HEK293 (cell line): ENCODE data around the gene CFAP45.

ENCODE experiments used
- CTCF ChIA-PET: fragments of 350-600 bp; formaldehyde crosslinking; extraction: SDS; loops from one replicate; lab custom pipeline; 2021; ENCODE audit warnings: antibody characterized with exemption; lab: Yijun Ruan, JAX
- POLR2A ChIA-PET: fragments of 300-600 bp; formaldehyde crosslinking; extraction: SDS; loops from one replicate; lab custom pipeline; 2020; ENCODE audit warnings: antibody characterized with exemption, inconsistent platforms; lab: Yijun Ruan, JAX
- H3K27ac ChIP-seq: fragments of 200-500 bp; sonication (Bioruptor generic); 2 replicates; pipeline ENCODE4 v1.5.1; 2014; ENCODE audit warnings: low read depth, low read length, control low read depth, inconsistent platforms; ENCODE audit errors: extremely low read depth
- H3K36me3 ChIP-seq, 2 experiments: fragments of 200-500 bp in 1 of 2; sonication (Bioruptor generic) in 1 of 2; 1 replicate in 1 of 2; 2 replicates in 1 of 2; pipeline ENCODE4 v1.5.1; 2014 to 2017; ENCODE audit warnings: inconsistent platforms in 2 of 2, low read length in 2 of 2; ENCODE audit not compliant: control insufficient read depth in 2 of 2, insufficient read depth in 1 of 2
- H3K4me1 ChIP-seq: fragments of 200-500 bp; sonication (Bioruptor generic); 2 replicates; pipeline ENCODE4 v1.5.1; 2014; ENCODE audit warnings: mild to moderate bottlenecking, low read length, inconsistent platforms; ENCODE audit not compliant: control insufficient read depth, insufficient read depth
- H3K4me3 ChIP-seq: 2 replicates; pipeline ENCODE4 v1.5.1; 2011; ENCODE audit warnings: low read depth, mild to moderate bottlenecking, control low read depth, low read length, moderate library complexity
- H3K9me3 ChIP-seq: fragments of 200-500 bp; sonication (Bioruptor generic); 2 replicates; pipeline ENCODE4 v1.5.1; 2014; ENCODE audit warnings: low read depth, low read length, inconsistent platforms; ENCODE audit not compliant: control insufficient read depth, insufficient read depth
- GFI1B ChIP-seq: fragments of 450-650 bp; formaldehyde crosslinking; IDR thresholded peaks from 2 replicates; pipeline ENCODE4 v1.5.1; 2016; ENCODE audit warnings: missing biosample characterization, missing genetic modification characterization
- KLF8 ChIP-seq: fragments of 450-650 bp; formaldehyde crosslinking; IDR thresholded peaks from 2 replicates; pipeline ENCODE4 v1.5.1; 2016; ENCODE audit warnings: missing biosample characterization, missing genetic modification characterization
- PRDM2 ChIP-seq: fragments of 450-650 bp; formaldehyde crosslinking; IDR thresholded peaks from 2 replicates; pipeline ENCODE4 v1.5.1; 2016; ENCODE audit warnings: missing biosample characterization, missing genetic modification characterization, borderline replicate concordance
- WT1 ChIP-seq: fragments of 450-650 bp; formaldehyde crosslinking; IDR thresholded peaks from 2 replicates; pipeline ENCODE4 v1.5.1; 2016; ENCODE audit warnings: missing biosample characterization, missing genetic modification characterization
- YY2 ChIP-seq: fragments of 450-650 bp; formaldehyde crosslinking; IDR thresholded peaks from 2 replicates; pipeline ENCODE4 v1.5.1; 2016; ENCODE audit warnings: missing biosample characterization, missing genetic modification characterization
- ZBTB17 ChIP-seq: fragments of 450-650 bp; formaldehyde crosslinking; IDR thresholded peaks from 2 replicates; pipeline ENCODE4 v1.5.1; 2016; ENCODE audit warnings: missing biosample characterization, missing genetic modification characterization
- ZNF488 ChIP-seq: fragments of 450-650 bp; formaldehyde crosslinking; IDR thresholded peaks from 2 replicates; pipeline ENCODE4 v1.5.1; 2016; ENCODE audit warnings: missing biosample characterization, missing genetic modification characterization
- ZNF518A ChIP-seq: fragments of 450-650 bp; formaldehyde crosslinking; conservative IDR thresholded peaks from 2 replicates; pipeline ENCODE4 v1.5.1; 2016; ENCODE audit warnings: low read depth, missing biosample characterization, missing genetic modification characterization
- ZNF585B ChIP-seq: fragments of 450-650 bp; formaldehyde crosslinking; IDR thresholded peaks from 2 replicates; pipeline ENCODE4 v1.5.1; 2016; ENCODE audit warnings: missing biosample characterization, missing genetic modification characterization
- ZNF670 ChIP-seq: fragments of 450-650 bp; formaldehyde crosslinking; IDR thresholded peaks from 2 replicates; pipeline ENCODE4 v1.5.1; 2016; ENCODE audit warnings: missing biosample characterization, missing genetic modification characterization, low read depth
- ZNF785 ChIP-seq: fragments of 450-650 bp; formaldehyde crosslinking; IDR thresholded peaks from 2 replicates; pipeline ENCODE4 v1.5.1; 2016; ENCODE audit warnings: missing biosample characterization, missing genetic modification characterization
- ZNF830 ChIP-seq: fragments of 450-650 bp; IDR thresholded peaks from 2 replicates; pipeline ENCODE4 v1.5.0; 2018; ENCODE audit warnings: missing biosample characterization, missing genetic modification characterization, low read depth, mild to moderate bottlenecking, moderate library complexity
- ZSCAN30 ChIP-seq: fragments of 450-650 bp; IDR thresholded peaks from 2 replicates; pipeline ENCODE4 v1.5.1; 2018; ENCODE audit warnings: missing biosample characterization, mild to moderate bottlenecking, missing genetic modification characterization, moderate library complexity

Gene CFAP45

GRCh38 chr1:159848326-159848725 lies 51.6 kb downstream of the CFAP45 start (continued):
- TF ChIP-seq ZNF488 = no peak
- TF ChIP-seq ZBTB17 (tag by site-specific recombination) = no peak
- no peak for TF ChIP-seq ZNF518A (tag by site-specific recombination)

- H3K27ac ChIP-seq = no peak overlapping the region
- ChIA-PET POLR2A (no interaction called here), CTCF (interaction anchor here (1.1 kb wide), 1 partner anchor 48 kb away, joined by 4 read pairs; no protein-coding TSS in a partner anchor)
- no peaks in the 10 kb centered on the region for H3K4me1 ChIP-seq
- no peaks in the 10 kb centered on the region for H3K9me3 ChIP-seq
- no peak overlapping the region for H3K4me3 ChIP-seq
- TF ChIP-seq ZNF785 (tag by site-specific recombination) (no peak), ZSCAN30 (tag by site-specific recombination) (no peak), ZNF670 (tag by site-specific recombination) (no peak), YY2 (tag by site-specific recombination) (no peak), WT1 (tag by site-specific recombination) (no peak), KLF8 (tag by site-specific recombination) (no peak), ZNF830 (tag by site-specific recombination) (no peak), PRDM2 (tag by site-specific recombination) (no peak), GFI1B (tag by site-specific recombination) (no peak), ZNF585B (no peak)
- no peaks in the 10 kb centered on the region for H3K36me3 ChIP-seq
Measured at GRCh38 chr1:159847231-159847630, 52.7 kb downstream of the CFAP45 start.
